Rectal smooth muscle tissue (tissue), 1 donor: ENCODE data around the gene TOP3A.

Experiments used
- H3K27ac ChIP-seq: one replicate; pipeline ENCODE4 v1.7.0; 2013; ENCODE audit warnings: low read depth, low read length, inconsistent platforms
- H3K27me3 ChIP-seq: one replicate; pipeline ENCODE4 v1.7.0; 2013; ENCODE audit warnings: low read length; ENCODE audit not compliant: control insufficient read depth, insufficient read depth
- H3K36me3 ChIP-seq: one replicate; pipeline ENCODE4 v1.7.0; 2013; ENCODE audit warnings: low read length; ENCODE audit not compliant: control insufficient read depth, insufficient read depth
- H3K4me1 ChIP-seq: one replicate; pipeline ENCODE4 v1.7.0; 2013; ENCODE audit warnings: low read length; ENCODE audit not compliant: control insufficient read depth, insufficient read depth
- H3K4me3 ChIP-seq: one replicate; pipeline ENCODE4 v1.7.0; 2013; ENCODE audit warnings: low read length
- H3K9ac ChIP-seq: one replicate; pipeline ENCODE4 v1.7.0; 2013; ENCODE audit warnings: low read length

TOP3A gene

DNA sequence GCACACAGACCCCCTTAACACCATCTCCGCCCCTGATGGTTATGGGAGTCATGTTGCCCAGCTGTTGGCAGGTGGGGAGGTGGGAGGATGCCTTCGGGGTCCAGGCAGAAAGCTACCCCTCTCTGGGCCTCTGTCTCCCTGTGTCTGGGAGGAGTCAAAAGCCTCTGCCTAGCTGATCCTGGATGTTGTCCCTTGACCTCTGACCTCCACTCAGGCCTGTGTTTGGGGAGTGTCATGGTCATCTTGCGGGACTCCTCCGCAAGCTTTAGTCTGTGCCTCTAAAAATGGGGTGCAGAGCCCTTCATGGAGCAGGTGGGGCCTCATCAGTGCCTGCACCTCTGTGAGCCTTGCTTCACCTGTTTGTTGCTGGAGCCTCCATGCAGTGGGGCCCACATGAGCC is 85.5 kb downstream of the TOP3A start:
- Histone ChIP-seq H3K27me3 (no peaks in the 10 kb centered on the region), H3K4me1 (peaks cover 6% of the 10 kb centered on the region), H3K27ac (no peak overlapping the region), H3K9ac (no peak overlapping the region), H3K36me3 (peaks cover 2% of the 10 kb centered on the region), H3K4me3 (no peak overlapping the region)

DNA sequence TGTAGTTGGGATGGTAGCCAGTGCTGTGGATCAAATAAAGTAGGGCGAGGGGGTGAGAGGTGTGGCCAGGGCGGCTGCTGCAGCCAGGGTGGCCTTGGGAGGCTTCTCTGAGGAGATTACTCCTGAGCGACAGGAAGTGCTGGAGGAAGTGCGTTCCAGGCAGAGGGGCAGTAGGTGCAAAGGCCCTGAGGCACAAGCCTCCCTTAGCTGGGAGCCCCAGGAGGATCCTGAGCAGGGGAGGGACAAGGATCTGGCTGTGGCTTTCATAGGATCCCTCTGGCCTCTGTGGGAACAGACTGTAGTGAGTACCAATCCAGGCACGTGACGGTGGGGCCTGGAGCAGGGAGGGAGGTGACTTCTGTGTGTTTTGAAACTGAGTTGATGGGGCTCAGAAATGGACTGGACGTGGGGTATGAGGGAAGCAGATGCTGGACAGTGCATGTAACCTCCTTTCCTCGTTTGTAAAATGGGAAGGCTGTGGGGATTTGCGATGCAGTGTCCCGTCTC is 86.6 kb downstream of the TOP3A start:
- Histone ChIP-seq H3K9ac (no peak overlapping the region), H3K27me3 (no peaks in the 10 kb centered on the region), H3K36me3 (no peaks in the 10 kb centered on the region), H3K4me1 (peaks cover 6% of the 10 kb centered on the region), H3K4me3 (no peak overlapping the region), H3K27ac (no peak overlapping the region)

DNA sequence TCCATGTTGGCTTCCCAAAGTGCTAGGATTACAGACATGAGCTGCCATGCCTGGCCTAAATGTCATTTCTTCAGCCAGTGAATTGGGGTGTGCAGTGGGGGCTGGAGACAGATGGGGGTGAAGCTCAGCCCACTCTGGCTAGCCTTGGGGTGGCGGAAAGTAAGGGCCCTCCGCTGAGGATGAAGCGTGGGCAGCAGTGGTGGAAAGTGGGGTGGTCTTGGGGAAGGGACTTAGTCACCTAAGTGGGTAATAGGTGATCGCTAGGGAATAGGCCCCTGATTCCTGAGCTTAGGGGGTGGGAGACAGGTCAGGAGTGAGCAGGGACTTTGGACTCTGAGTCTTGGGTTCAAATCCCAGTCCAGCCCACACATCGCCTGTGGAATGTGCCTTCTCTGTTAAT is 87.2 kb downstream of the TOP3A start:
- no peak overlapping the region for H3K27ac ChIP-seq
- no peaks in the 10 kb centered on the region for H3K27me3 ChIP-seq
- no peak overlapping the region for H3K4me3 ChIP-seq

DNA sequence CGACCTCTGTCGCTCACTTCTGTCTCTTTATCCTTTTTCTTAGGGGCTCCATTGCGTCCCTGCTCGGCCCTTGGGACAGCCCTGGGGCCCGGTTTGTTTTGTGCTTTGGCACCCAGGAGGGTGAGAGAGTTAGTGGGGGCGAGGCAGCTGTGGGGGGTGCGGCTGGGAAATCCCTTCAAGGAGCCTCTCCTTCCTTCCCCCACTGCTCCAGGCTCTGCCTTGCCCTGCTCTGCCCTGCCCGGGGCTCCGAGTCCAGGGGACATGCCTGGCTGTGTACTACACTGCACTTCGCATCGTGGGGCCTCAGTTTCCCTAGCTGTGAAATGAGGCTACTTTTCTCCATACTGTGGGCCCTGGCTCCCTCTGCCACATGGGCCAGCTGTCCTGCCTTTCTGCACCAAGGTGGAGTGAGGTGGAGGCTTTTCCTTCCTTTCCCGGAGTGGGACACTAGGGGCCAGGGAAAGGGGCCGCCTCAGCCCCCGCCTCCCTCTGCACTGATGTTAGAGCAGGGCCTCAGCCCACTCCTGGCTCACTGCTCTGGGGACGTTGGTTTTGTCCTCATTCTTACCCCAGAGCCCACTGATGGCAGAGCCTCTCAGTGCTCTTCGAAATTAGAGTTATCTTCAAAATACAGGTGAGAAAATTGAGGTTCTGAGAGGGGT is 88.4 kb downstream of the TOP3A start:
- no peaks in the 10 kb centered on the region for H3K27me3 ChIP-seq
- no peak overlapping the region for H3K27ac ChIP-seq
- H3K9ac ChIP-seq, result no peak overlapping the region
- H3K4me3 ChIP-seq, result peak overlapping the region; percentile 67
- no peaks in the 10 kb centered on the region for H3K36me3 ChIP-seq
- peaks cover 6% of the 10 kb centered on the region for H3K4me1 ChIP-seq

More for the DNA sequence above, 87.2 kb downstream of the TOP3A start:
- H3K36me3 ChIP-seq, result no peaks in the 10 kb centered on the region
- no peak overlapping the region for H3K9ac ChIP-seq
- H3K4me1 ChIP-seq, result peaks cover 6% of the 10 kb centered on the region

DNA sequence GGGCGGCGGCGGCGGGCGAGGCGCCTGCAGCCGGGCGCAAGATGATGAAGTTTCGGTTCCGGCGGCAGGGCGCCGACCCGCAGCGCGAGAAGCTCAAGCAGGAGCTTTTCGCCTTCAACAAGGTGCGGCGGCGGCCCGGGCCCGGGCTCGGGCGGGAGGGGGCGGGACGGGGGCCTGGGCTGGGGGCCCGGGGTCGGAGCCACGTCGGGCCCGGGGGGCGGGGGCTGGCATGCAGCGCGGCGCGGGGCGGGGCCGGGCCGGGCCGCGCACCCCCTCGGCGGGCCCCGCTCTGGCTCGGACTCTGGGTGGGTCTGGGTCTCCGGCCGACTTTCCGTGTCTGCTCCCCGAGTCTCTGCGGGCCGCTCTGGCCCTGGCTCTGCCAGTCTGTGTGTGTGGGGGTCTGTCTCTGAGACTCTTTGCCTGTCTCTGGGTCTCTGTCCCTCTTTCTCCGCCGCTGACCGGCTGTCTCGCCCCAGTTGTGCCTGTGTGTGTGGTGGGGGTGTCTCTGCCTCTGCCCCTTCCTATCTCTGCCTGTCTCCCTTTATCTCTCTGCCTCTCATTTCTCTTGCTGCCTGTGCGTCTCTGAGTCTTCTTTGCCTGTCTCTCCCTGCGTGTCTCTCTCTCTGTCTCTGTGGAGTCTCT is 89.0 kb downstream of the TOP3A start:
- Histone ChIP-seq H3K4me3 (peak overlapping the region; percentile 67), H3K27me3 (no peaks in the 10 kb centered on the region), H3K27ac (no peak overlapping the region), H3K4me1 (peaks cover 6% of the 10 kb centered on the region), H3K36me3 (no peaks in the 10 kb centered on the region), H3K9ac (peak overlapping the region; percentile 12)

DNA sequence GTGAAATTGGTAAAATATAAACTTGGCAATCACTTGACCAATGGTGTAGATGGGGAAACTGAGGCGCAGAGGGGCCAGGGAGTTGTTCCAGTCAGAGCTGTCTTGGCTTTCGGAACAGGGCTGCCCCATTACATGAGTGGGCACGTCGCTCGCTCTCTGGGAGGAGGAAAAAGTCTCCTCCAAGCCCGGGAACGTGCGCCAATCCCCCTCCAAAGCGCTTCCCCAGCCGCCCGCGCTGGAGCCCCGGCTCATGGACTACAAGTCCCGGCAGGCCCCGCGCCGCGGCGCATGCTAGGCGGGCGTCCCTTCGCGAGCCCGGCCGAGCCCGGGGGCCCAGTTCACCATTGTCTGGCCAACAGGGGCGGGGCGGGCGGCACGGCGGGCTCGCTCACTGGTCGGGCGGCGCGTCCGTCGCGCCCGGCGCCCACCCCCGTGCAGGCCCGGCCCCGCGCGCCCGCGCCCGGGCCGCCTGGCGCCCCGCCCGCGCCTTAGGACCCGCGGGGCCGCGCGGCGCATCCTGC is 89.6 kb downstream of the TOP3A start, which contains the start of gene LLGL1:
Gene LLGL1 (plus strand): TSS at position 515 of the 521 bp plus-strand sequence. CDS start 48 bp downstream, outside the sequence.
- no peaks in the 10 kb centered on the region for H3K27me3 ChIP-seq
- H3K27ac ChIP-seq, result no peak within 1 kb of the TSS
- H3K4me3 ChIP-seq, result peak within 1 kb of the TSS; percentile 67
- H3K9ac ChIP-seq, result peak within 1 kb of the TSS; percentile 12
- H3K4me1 ChIP-seq, result peaks cover 6% of the 10 kb centered on the region
- no peaks in the 10 kb centered on the region for H3K36me3 ChIP-seq

DNA sequence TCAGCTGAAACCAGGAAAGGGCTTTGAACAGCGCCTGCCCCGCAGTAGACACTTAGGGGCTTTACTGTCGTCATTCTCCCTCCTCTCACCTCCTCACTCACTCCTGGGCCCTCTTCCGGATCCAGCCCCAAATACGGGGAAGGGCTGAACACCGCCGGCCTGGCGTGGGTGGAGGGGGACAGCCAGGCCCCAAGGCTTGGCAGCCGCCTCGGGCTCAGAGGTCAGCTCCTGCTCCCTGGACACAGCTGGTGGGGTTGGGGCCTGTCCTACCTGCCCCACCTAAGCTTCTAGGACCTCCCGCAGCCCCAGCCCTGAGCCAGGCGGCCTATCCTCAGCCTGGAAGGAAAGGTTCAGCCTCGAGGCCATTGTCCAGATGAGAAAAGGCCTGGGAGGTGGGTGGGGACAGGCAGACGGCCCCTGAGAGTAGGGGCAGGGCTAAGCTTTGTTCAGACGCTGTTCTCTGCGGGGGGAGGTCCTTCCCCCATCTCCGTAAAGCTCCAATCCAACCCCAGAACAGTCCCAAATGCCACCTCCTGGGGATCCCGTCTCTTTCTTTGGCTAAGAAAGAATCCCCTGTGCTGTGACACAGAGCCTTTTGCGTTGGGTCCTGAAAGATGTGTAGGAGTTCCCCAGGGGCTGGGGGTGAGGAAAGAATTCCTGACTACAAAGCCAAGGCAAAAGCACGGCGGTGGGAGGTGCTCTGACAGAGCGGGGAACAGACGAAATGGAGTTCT is 90.2 kb downstream of the TOP3A start:
- no peaks in the 10 kb centered on the region for H3K36me3 ChIP-seq
- H3K4me1 ChIP-seq, result peaks cover 6% of the 10 kb centered on the region
- H3K27ac ChIP-seq, result no peak overlapping the region
- H3K9ac ChIP-seq, result no peak overlapping the region
- H3K4me3 ChIP-seq, result peak overlapping the region; percentile 61
- no peaks in the 10 kb centered on the region for H3K27me3 ChIP-seq

DNA sequence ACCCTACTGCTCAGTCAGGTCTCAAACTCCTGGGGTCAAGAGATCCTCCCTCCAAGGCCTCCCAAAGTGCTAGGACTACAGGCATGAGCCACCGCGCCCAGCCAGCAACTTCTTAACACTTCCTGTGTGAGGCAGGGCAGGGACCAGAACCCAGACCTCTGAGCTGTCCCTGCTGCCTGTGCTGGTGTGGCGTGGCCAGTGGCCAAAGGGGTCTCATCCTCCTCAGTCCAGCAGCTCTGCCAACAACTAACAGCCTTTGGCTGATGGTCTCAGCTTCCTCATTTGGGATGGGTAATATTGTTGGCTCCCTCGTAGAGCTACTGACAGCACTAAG is 90.8 kb downstream of the TOP3A start:
- Histone ChIP-seq H3K4me3 (no peak overlapping the region), H3K4me1 (peaks cover 6% of the 10 kb centered on the region), H3K36me3 (no peaks in the 10 kb centered on the region), H3K27ac (no peak overlapping the region), H3K9ac (no peak overlapping the region), H3K27me3 (no peaks in the 10 kb centered on the region)
